Neural crest cell (in vitro differentiated cells): ENCODE data around the gene TAAR8. TPM values are rescaled to one million over a fixed set of nuclear protein-coding genes. Genes with fewer than 3 reads are reported as not detected.

Experiments
- DNase-seq: peaks from one replicate; pipeline ENCODE4 v3.0.0; 2021; ENCODE audit warnings: low read depth, mixed read lengths, low spot score
- H3K27ac Mint-ChIP-seq: one replicate; pipeline ENCODE4 v1.8.0; 2021; ENCODE audit warnings: mild to moderate bottlenecking, mixed read lengths; ENCODE audit not compliant: unreplicated experiment
- H3K27me3 Mint-ChIP-seq: 2 replicates; pipeline ENCODE4 v1.8.0; 2021; ENCODE audit warnings: low read depth, mild to moderate bottlenecking, mixed read lengths
- H3K36me3 Mint-ChIP-seq: 2 replicates; pipeline ENCODE4 v1.8.0; 2021; ENCODE audit warnings: low read depth, mild to moderate bottlenecking, mixed read lengths
- H3K4me1 Mint-ChIP-seq: 2 replicates; pipeline ENCODE4 v1.8.0; 2021; ENCODE audit warnings: mixed read lengths
- H3K4me3 Mint-ChIP-seq: one replicate; pipeline ENCODE4 v1.8.0; 2021; ENCODE audit warnings: mild to moderate bottlenecking, mixed read lengths
- H3K9me3 Mint-ChIP-seq: 2 replicates; pipeline ENCODE4 v1.8.0; 2021; ENCODE audit warnings: mixed read lengths
- CTCF ChIP-seq: fragments of 200-600 bp; sonication (generic); conservative IDR thresholded peaks from 2 replicates; pipeline ENCODE4 v1.5.0; 2021; ENCODE audit warnings: antibody characterized with exemption, mild to moderate bottlenecking
- total RNA-seq: library from RNA; stranded (reverse); gene quantifications from 2 replicates; pipeline ENCODE4 v1.2.1, GENCODE V29; 2021

TAAR8 gene
- total RNA-seq, 1 donor from 2014 or later: not detected

- H3K27me3 Mint-ChIP-seq: peaks cover 31% of the 10 kb centered on the region
- no peaks in the 10 kb centered on the region for H3K36me3 Mint-ChIP-seq
- no peak for DNase-seq
- peak overlapping the region; percentile 12 for H3K4me3 Mint-ChIP-seq
- TF ChIP-seq CTCF: no peak
- H3K4me1 Mint-ChIP-seq: peaks cover 28% of the 10 kb centered on the region
- no peak overlapping the region for H3K27ac Mint-ChIP-seq
- no peaks in the 10 kb centered on the region for H3K9me3 Mint-ChIP-seq
Observed at GRCh38 chr6:132515386-132515785, 37.1 kb upstream of the TAAR8 start.

GRCh38 chr6:132520953-132521352 lies 31.5 kb upstream of the TAAR8 start:
- H3K36me3 Mint-ChIP-seq: no peaks in the 10 kb centered on the region
- H3K4me1 Mint-ChIP-seq: peaks cover under 1% of the 10 kb centered on the region
- no peak overlapping the region for H3K27ac Mint-ChIP-seq
- H3K9me3 Mint-ChIP-seq: peaks cover 5% of the 10 kb centered on the region
- no peak overlapping the region for H3K4me3 Mint-ChIP-seq
- H3K27me3 Mint-ChIP-seq: peaks cover 14% of the 10 kb centered on the region
- no peak for DNase-seq
- TF ChIP-seq CTCF: no peak

GRCh38 chr6:132524646-132525045 lies 27.8 kb upstream of the TAAR8 start:
- no peak for DNase-seq
- no peak overlapping the region for H3K4me3 Mint-ChIP-seq
- no peak for TF ChIP-seq CTCF
- peaks cover 2% of the 10 kb centered on the region for H3K27me3 Mint-ChIP-seq
- H3K4me1 Mint-ChIP-seq: peaks cover 6% of the 10 kb centered on the region
- no peak overlapping the region for H3K27ac Mint-ChIP-seq
- H3K36me3 Mint-ChIP-seq: no peaks in the 10 kb centered on the region
- H3K9me3 Mint-ChIP-seq: peaks cover 5% of the 10 kb centered on the region

- no peak for DNase-seq
- Mint-ChIP-seq H3K27ac (no peak overlapping the region), H3K9me3 (peaks cover 5% of the 10 kb centered on the region), H3K27me3 (peaks cover 5% of the 10 kb centered on the region), H3K4me1 (peaks cover 9% of the 10 kb centered on the region), H3K4me3 (no peak overlapping the region), H3K36me3 (no peaks in the 10 kb centered on the region)
- no peak for TF ChIP-seq CTCF
Observed at GRCh38 chr6:132525866-132526265, 26.6 kb upstream of the TAAR8 start.

GRCh38 chr6:132526461-132526860 lies 26.0 kb upstream of the TAAR8 start:
- TF ChIP-seq CTCF: no peak

GRCh38 chr6:132527791-132528190 lies 24.7 kb upstream of the TAAR8 start:
- Mint-ChIP-seq H3K4me1 (peaks cover 9% of the 10 kb centered on the region), H3K4me3 (no peak overlapping the region), H3K27ac (no peak overlapping the region), H3K27me3 (peaks cover 5% of the 10 kb centered on the region), H3K9me3 (peaks cover 14% of the 10 kb centered on the region), H3K36me3 (no peaks in the 10 kb centered on the region)
- no peak for TF ChIP-seq CTCF
- no peak for DNase-seq

More at GRCh38 chr6:132526461-132526860, 26.0 kb upstream of the TAAR8 start:
- peaks cover 11% of the 10 kb centered on the region for H3K9me3 Mint-ChIP-seq
- peaks cover 9% of the 10 kb centered on the region for H3K4me1 Mint-ChIP-seq
- no peak overlapping the region for H3K27ac Mint-ChIP-seq
- H3K27me3 Mint-ChIP-seq: peaks cover 5% of the 10 kb centered on the region
- DNase-seq: no peak
- H3K4me3 Mint-ChIP-seq: no peak overlapping the region
- H3K36me3 Mint-ChIP-seq: no peaks in the 10 kb centered on the region
